Epithelial cell of esophagus (primary cell): Measurements from ENCODE around the gene POP4.

Experiments
- DNase-seq: peaks from one replicate; pipeline ENCODE4 v3.0.0; 2010; ENCODE audit warnings: low read depth
- H3K4me3 ChIP-seq: 2 replicates; pipeline ENCODE4 v1.5.1; 2011; ENCODE audit warnings: mild to moderate bottlenecking, low read length, control low read depth
- TF ChIP-seq, protein P1 (sequence below): IDR thresholded peaks from 2 replicates; pipeline ENCODE4 v1.5.1; 2011; ENCODE audit warnings: low read depth, mild to moderate bottlenecking, low read length, control low read depth, inconsistent platforms; ENCODE audit not compliant: insufficient read depth; ENCODE audit errors: missing control alignments

The POP4 gene

DNA sequence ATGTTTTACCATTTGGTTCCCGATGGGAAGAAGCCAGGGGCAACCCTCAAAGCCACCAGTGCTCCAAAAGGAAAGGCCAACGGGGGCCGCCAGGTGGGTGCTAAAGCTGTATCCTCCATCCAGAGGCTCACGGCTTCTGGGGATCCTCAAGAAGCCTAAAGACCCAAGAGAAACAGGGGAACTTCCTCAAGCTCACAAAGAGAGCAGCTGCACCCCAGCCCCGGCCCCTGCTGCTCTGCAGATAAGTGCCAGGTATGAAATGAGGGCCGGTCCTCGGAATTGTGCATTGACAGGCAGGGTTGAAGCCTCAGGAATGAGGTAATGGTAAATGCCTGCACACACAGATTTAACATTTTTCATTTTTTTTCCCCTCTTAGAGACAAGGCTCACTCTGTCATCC lies 8.0 kb upstream of the POP4 start:
- no peak for DNase-seq
- TF ChIP-seq, protein P1, sequence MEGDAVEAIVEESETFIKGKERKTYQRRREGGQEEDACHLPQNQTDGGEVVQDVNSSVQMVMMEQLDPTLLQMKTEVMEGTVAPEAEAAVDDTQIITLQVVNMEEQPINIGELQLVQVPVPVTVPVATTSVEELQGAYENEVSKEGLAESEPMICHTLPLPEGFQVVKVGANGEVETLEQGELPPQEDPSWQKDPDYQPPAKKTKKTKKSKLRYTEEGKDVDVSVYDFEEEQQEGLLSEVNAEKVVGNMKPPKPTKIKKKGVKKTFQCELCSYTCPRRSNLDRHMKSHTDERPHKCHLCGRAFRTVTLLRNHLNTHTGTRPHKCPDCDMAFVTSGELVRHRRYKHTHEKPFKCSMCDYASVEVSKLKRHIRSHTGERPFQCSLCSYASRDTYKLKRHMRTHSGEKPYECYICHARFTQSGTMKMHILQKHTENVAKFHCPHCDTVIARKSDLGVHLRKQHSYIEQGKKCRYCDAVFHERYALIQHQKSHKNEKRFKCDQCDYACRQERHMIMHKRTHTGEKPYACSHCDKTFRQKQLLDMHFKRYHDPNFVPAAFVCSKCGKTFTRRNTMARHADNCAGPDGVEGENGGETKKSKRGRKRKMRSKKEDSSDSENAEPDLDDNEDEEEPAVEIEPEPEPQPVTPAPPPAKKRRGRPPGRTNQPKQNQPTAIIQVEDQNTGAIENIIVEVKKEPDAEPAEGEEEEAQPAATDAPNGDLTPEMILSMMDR: no peak
- H3K4me3 ChIP-seq: no peak overlapping the region

DNA sequence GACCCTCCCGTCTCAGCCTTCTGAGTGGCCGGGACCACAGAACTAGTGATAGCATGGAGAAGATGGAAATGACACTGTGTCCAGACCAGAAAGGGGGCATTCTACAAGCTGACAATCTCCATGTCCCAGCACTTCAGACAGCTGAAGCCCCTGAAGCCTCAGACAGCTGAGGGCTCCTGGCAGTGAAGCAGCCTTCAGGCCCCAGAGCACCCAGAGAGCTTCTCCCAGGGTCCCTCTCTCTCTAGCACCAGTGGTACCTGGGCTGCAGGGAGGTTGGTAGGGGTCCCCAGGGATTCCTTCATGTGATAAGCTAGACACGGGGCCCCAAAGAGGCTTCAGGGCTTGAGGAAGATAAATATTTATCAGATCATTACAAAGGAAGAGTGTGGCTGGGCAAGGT lies 7.6 kb upstream of the POP4 start:
- DNase-seq: no peak
- H3K4me3 ChIP-seq: no peak overlapping the region
- TF ChIP-seq, protein P1: no peak

DNA sequence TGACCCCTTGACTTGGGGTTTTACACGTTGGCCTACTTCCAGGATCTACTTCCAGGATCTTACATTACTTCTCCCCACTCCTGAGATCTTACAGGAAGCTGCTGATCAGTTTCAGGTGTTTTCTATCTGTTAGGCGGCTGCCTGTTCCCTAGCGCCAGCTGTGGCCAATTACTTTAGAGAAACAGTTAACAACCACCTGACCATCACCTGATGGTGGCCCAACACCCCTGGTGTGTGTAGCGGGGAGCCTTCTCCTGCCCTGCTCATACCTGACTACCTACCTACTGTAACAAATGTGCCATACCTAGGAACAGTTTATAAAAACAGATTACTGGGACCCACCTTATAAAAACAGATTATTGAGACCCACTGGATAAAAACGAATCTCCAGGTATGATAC lies 2.8 kb upstream of the POP4 start:
- TF ChIP-seq, protein P1: no peak
- H3K4me3 ChIP-seq: no peak overlapping the region
- no peak for DNase-seq

DNA sequence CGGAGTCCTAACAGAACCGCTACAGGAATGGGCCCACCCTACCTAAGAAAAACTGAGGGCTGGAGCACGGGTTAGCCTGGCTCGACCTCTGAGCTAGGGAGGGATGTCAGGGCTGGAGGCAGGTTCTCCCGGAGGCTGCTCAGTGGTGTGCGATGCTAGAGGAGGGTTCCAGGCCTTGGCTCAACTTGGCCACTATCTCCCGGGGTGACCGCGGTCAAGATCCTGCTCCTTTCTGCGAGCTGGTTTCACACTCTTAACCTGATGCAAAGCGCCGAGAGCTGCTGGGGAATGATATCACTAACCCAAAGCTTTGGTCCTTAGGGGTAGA lies 301 bp downstream of the POP4 start:
- TF ChIP-seq, protein P1: no peak
- peak overlapping the region; percentile 99 for H3K4me3 ChIP-seq
- no peak for DNase-seq

DNA sequence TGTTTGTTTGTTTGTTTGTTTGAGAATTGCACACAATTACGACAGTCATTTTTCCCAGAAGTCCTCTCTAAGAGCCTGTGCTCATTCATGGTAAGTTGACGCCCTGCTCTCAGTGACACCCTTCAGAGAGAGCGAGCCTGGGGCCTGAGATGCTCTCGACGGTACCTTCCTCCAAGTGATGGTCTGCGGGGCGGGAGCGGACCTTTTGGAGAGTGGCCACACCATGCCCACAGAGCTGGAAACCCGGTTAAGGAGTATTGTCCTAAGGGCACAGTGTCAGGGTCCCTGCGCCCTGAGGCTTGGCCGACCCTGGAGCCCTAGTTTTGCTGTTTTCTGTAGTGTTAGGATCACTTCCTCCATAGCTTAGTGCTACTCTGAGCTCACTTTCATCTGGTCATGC lies 3.6 kb downstream of the POP4 start:
- DNase-seq: no peak
- TF ChIP-seq, protein P1: no peak
- no peak overlapping the region for H3K4me3 ChIP-seq

DNA sequence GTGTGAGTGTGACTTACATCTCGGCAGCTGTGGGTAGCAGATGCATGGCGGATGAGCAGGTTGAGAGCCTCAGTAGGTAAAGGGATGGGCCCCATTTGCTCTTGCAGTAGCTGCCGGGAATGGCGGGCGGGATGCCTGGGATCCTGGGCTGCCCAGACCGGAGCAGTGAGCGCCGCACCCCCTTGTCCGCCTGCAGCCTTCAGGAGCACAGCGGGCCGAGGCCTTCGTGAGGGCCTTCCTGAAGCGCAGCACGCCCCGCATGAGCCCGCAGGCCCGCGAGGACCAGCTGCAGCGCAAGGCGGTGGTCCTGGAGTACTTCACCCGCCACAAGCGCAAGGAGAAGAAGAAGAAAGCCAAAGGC lies 4.1 kb downstream of the POP4 start:
- TF ChIP-seq, protein P1: no peak
- H3K4me3 ChIP-seq: no peak overlapping the region

DNA sequence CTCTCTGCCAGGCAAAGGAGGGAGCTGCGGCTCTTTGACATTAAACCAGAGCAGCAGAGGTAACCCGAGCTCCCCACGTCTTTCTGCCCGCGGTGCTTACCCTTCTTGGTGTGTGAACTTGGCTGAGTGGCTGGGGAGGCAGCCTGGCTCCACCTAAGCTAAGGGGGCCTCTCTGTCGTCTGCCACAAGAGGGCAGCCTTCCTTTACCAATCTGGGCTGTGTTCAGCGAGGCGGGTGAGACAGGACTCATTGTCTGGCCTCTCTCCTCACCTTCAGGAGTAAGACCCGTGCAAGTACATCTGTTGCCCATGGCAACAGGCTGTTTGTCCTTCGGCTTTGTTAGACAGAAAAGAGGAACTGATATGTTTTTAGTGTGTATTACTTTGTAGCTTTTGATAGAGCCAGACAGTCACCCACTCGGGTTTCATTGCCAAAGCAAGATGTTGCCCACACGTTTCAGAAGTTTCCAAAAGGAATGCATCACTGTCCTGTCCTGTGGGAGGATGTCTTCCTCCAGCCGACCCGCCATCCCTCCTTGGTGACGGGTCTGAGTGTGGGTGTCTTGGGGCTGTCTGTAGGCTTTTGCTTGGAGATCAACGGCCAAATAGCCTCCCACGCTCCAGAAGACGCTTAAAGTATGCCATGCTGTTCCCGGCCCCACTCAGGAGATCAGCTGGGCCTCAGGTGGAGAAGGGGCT lies 4.6 kb downstream of the POP4 start:
- TF ChIP-seq, protein P1: peak; percentile 88
- H3K4me3 ChIP-seq: no peak overlapping the region

More for the DNA sequence above, 4.1 kb downstream of the POP4 start:
- DNase-seq: no peak

More for the DNA sequence above, 4.6 kb downstream of the POP4 start:
- DNase-seq: peak; percentile 82
